B cell (primary cell): Measurements from ENCODE around the gene TADA1.

Experiments
- EZH2 ChIP-seq: IDR thresholded peaks from 2 replicates; pipeline ENCODE4 v1.6.1; 2012; ENCODE audit warnings: borderline replicate concordance, low read depth, mild to moderate bottlenecking, moderate library complexity, low read length; ENCODE audit not compliant: insufficient read depth, poor library complexity, severe bottlenecking
- TF ChIP-seq, protein P1 (sequence below): fragments of 200-600 bp; IDR thresholded peaks from one replicate; pipeline ENCODE4 v1.8.0; 2022; ENCODE audit warnings: antibody characterized with exemption, mild to moderate bottlenecking

DNA sequence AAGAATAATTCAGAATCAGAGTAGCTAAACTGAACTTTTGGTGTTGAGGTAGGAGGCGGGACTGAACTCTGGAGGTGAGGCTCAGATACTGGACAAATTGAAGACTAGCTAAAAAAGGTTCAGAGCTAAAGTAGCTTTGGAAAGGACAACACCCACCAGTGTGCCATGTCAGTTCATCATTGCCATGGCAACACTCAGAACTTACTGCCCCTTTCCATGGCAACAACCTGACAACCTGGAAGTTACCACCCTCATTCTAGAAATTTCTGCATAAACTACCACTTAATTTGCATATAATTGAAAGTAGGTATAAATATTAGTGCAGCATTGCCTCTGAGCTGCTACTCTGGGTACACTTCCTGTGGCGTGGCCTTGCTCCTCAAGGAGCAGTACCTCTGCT, 67.1 kb downstream of the TADA1 start:
- TF ChIP-seq, protein P1, sequence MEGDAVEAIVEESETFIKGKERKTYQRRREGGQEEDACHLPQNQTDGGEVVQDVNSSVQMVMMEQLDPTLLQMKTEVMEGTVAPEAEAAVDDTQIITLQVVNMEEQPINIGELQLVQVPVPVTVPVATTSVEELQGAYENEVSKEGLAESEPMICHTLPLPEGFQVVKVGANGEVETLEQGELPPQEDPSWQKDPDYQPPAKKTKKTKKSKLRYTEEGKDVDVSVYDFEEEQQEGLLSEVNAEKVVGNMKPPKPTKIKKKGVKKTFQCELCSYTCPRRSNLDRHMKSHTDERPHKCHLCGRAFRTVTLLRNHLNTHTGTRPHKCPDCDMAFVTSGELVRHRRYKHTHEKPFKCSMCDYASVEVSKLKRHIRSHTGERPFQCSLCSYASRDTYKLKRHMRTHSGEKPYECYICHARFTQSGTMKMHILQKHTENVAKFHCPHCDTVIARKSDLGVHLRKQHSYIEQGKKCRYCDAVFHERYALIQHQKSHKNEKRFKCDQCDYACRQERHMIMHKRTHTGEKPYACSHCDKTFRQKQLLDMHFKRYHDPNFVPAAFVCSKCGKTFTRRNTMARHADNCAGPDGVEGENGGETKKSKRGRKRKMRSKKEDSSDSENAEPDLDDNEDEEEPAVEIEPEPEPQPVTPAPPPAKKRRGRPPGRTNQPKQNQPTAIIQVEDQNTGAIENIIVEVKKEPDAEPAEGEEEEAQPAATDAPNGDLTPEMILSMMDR = no peak
- no peak for TF ChIP-seq EZH2
